GM12864 (cell line): ENCODE results near the gene MAP2K5.

Experiments used
- DNase-seq: peaks from one replicate; pipeline ENCODE4 v3.0.0-alpha.2; 2011; ENCODE audit warnings: low read depth
- H3K4me3 ChIP-seq: 2 replicates; pipeline ENCODE4 v1.5.1; 2011; ENCODE audit warnings: mild to moderate bottlenecking, low read depth, low read length, control low read depth
- TF ChIP-seq, protein P1 (sequence below): IDR thresholded peaks from 2 replicates; pipeline ENCODE4 v1.5.1; 2011; ENCODE audit warnings: low read depth, mild to moderate bottlenecking, moderate library complexity, low read length, control low read depth, inconsistent platforms; ENCODE audit errors: missing control alignments

Gene MAP2K5

GRCh38 chr15:67843571-67844387 is 301.3 kb downstream of the MAP2K5 start:
- H3K4me3 ChIP-seq: no peak overlapping the region
- TF ChIP-seq, protein P1, sequence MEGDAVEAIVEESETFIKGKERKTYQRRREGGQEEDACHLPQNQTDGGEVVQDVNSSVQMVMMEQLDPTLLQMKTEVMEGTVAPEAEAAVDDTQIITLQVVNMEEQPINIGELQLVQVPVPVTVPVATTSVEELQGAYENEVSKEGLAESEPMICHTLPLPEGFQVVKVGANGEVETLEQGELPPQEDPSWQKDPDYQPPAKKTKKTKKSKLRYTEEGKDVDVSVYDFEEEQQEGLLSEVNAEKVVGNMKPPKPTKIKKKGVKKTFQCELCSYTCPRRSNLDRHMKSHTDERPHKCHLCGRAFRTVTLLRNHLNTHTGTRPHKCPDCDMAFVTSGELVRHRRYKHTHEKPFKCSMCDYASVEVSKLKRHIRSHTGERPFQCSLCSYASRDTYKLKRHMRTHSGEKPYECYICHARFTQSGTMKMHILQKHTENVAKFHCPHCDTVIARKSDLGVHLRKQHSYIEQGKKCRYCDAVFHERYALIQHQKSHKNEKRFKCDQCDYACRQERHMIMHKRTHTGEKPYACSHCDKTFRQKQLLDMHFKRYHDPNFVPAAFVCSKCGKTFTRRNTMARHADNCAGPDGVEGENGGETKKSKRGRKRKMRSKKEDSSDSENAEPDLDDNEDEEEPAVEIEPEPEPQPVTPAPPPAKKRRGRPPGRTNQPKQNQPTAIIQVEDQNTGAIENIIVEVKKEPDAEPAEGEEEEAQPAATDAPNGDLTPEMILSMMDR: no peak
- DNase-seq: no peak

- no peak for DNase-seq
- TF ChIP-seq, protein P1: no peak
- H3K4me3 ChIP-seq: no peak overlapping the region
These were observed 303.5 kb downstream of the MAP2K5 start for GRCh38 chr15:67845974-67846373.

DNA sequence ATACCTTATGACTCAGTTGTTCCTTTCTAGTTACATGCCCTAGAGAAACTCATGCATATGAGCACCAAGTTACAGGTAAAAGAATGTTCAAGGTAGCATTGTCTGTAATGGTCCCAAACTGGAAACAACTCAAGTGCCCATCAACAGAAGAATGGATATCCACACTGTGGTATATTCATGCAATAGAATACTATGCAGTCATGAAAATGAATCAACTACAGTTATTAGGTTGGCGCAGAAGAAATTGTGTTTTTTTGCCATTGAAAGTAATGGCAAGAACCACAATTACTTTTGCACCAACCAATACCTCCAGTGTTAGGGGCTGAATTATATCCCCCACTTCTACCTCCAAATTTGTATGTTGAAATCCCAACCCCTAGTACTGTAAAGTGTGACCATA is 307.0 kb downstream of the MAP2K5 start:
- H3K4me3 ChIP-seq: no peak overlapping the region
- TF ChIP-seq, protein P1: no peak
- no peak for DNase-seq

- H3K4me3 ChIP-seq: no peak overlapping the region
- TF ChIP-seq, protein P1: no peak
- DNase-seq: no peak
These were observed 307.8 kb downstream of the MAP2K5 start for GRCh38 chr15:67850336-67850735.

- no peak overlapping the region for H3K4me3 ChIP-seq
- no peak for DNase-seq
- TF ChIP-seq, protein P1: no peak
These were observed 308.6 kb downstream of the MAP2K5 start for GRCh38 chr15:67850994-67851571.

DNA sequence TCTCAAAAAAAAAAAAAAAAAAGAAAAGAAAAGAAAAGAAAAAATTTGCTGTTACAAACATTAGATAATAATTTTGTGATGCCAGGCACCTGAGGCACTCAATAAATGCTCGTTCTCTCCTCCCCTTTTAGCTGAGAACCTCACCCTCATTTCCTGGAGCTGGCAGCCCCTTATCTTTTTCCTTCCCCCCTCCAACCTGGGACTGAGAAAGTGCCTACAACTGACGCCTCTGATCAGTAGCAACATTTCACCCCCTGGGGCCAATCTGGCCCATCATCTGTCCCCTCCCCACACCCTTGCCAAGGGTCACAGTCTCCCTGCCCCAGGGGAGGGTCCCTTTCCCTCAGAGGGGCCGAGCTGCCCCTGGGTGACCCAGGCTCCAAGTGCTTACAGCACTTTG is 309.9 kb downstream of the MAP2K5 start:
- H3K4me3 ChIP-seq: no peak overlapping the region
- TF ChIP-seq, protein P1: no peak
- DNase-seq: no peak
